ENCODE measurements around the gene CD58. TPM values are rescaled to one million over a fixed set of nuclear protein-coding genes. Genes with fewer than 3 reads are reported as not detected.

The CD58 gene
- total RNA-seq, 1 experiment from 2014 or later, result 23.6 TPM

GRCh38 chr1:116481934-116482333, 88.9 kb downstream of the CD58 start:
- Histone ChIP-seq H3K27me3 (ENCODE audit: insufficient read depth, low read depth) (no peaks in the 10 kb centered on the region), H2AFZ (no peak overlapping the region), H3K4me3 (no peak overlapping the region), H3K9me2 (ENCODE audit: insufficient read depth) (no peaks in the 10 kb centered on the region), H3K79me2 (ENCODE audit: low read depth) (no peaks in the 10 kb centered on the region), H3K9me3 (ENCODE audit: insufficient read depth, low read depth) (no peaks in the 10 kb centered on the region), H4K20me1 (ENCODE audit: insufficient read depth) (no peaks in the 10 kb centered on the region), H3K36me3 (ENCODE audit: low read depth) (no peaks in the 10 kb centered on the region), H3K4me2 (no peak overlapping the region), H3F3A (ENCODE audit: insufficient read depth, low read depth) (peaks cover 14% of the 10 kb centered on the region; the same call in 1 of the 2 replicates), H3K27ac (no peak overlapping the region), H3K4me1 (replicated peaks; ENCODE audit: insufficient read depth) (peaks cover 24% of the 10 kb centered on the region)
- no TSS peak for BruUV-seq (replicated peaks)
- TF ChIP-seq, protein P1, sequence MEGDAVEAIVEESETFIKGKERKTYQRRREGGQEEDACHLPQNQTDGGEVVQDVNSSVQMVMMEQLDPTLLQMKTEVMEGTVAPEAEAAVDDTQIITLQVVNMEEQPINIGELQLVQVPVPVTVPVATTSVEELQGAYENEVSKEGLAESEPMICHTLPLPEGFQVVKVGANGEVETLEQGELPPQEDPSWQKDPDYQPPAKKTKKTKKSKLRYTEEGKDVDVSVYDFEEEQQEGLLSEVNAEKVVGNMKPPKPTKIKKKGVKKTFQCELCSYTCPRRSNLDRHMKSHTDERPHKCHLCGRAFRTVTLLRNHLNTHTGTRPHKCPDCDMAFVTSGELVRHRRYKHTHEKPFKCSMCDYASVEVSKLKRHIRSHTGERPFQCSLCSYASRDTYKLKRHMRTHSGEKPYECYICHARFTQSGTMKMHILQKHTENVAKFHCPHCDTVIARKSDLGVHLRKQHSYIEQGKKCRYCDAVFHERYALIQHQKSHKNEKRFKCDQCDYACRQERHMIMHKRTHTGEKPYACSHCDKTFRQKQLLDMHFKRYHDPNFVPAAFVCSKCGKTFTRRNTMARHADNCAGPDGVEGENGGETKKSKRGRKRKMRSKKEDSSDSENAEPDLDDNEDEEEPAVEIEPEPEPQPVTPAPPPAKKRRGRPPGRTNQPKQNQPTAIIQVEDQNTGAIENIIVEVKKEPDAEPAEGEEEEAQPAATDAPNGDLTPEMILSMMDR (conservative IDR thresholded peaks at IDR 0.05), result no peak
- TF ChIP-seq EZH2 (IDR thresholded peaks at IDR 0.05; ENCODE audit: low read depth), result no peak
- ChIA-PET CTCF (no interaction called here), POLR2A (ENCODE audit: unreplicated experiment) (no interaction called here)
- intact Hi-C loops (cut with micrococcal nuclease; ENCODE audit: unreplicated experiment), result no loop called here
- no peak for DNase-seq

DNA sequence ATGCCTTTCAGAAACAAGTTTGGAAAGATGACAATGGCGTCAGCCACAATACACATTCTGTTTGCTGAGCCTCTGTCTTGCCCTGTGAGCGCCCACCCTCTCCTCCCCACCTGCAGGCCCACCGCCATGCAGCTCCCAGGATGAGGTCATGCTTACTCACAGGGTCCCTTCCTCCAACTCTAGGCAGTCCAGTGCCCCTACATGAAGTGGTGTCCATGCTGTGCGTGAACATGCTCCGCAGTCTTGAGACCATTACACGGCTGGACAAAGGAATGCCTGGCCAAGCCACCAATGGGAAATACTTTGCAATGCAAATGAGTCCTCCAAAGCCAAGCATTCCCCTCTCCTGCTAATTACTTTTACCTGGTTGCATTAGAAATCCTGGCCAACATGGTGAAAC, 92.2 kb downstream of the CD58 start:
- no peaks in the 10 kb centered on the region for H3K36me3 ChIP-seq (ENCODE audit: low read depth)
- no peaks in the 10 kb centered on the region for H4K20me1 ChIP-seq (ENCODE audit: insufficient read depth)
- H3K4me2 ChIP-seq, result no peak overlapping the region
- intact Hi-C loops (cut with micrococcal nuclease; ENCODE audit: unreplicated experiment), result no loop called here
- ChIA-PET POLR2A (ENCODE audit: unreplicated experiment) (no interaction called here), CTCF (no interaction called here)
- no peaks in the 10 kb centered on the region for H3K79me2 ChIP-seq (ENCODE audit: low read depth)
- no peaks in the 10 kb centered on the region for H3K9me2 ChIP-seq (ENCODE audit: insufficient read depth)
- no peaks in the 10 kb centered on the region for H3K9me3 ChIP-seq (ENCODE audit: insufficient read depth, low read depth)
- H2AFZ ChIP-seq, result no peak overlapping the region
- H3F3A ChIP-seq (ENCODE audit: insufficient read depth, low read depth), result no peaks in the 10 kb centered on the region
- H3K4me3 ChIP-seq, result no peak overlapping the region
- no peak for DNase-seq
- TF ChIP-seq, protein P1 (conservative IDR thresholded peaks at IDR 0.05), result no peak
- TF ChIP-seq EZH2 (IDR thresholded peaks at IDR 0.05; ENCODE audit: low read depth), result no peak
- no peaks in the 10 kb centered on the region for H3K27me3 ChIP-seq (ENCODE audit: insufficient read depth, low read depth)
- no peak overlapping the region for H3K27ac ChIP-seq
- BruUV-seq (replicated peaks), result no TSS peak
- no peaks in the 10 kb centered on the region for H3K4me1 ChIP-seq (replicated peaks; ENCODE audit: insufficient read depth)

GRCh38 chr1:116477429-116477828, 93.4 kb downstream of the CD58 start:
- H3K4me1 ChIP-seq (replicated peaks; ENCODE audit: insufficient read depth), result 0 out of 2 replicates have a peak, but pooled peaks cover 3% of the 10 kb centered on the region
- intact Hi-C loops (cut with micrococcal nuclease; ENCODE audit: unreplicated experiment), result no loop called here
- no peaks in the 10 kb centered on the region for H3F3A ChIP-seq (ENCODE audit: insufficient read depth, low read depth)

More at GRCh38 chr1:116477429-116477828, 93.4 kb downstream of the CD58 start:
- no peak overlapping the region for H2AFZ ChIP-seq
- H3K9me3 ChIP-seq (ENCODE audit: insufficient read depth, low read depth), result no peaks in the 10 kb centered on the region; the same call in 1 of the 2 replicates
- H3K36me3 ChIP-seq (ENCODE audit: low read depth), result no peaks in the 10 kb centered on the region
- H3K79me2 ChIP-seq (ENCODE audit: low read depth), result no peaks in the 10 kb centered on the region
- ChIA-PET POLR2A (ENCODE audit: unreplicated experiment) (no interaction called here), CTCF (no interaction called here)
- TF ChIP-seq, protein P1 (conservative IDR thresholded peaks at IDR 0.05), result no peak
- TF ChIP-seq EZH2 (IDR thresholded peaks at IDR 0.05; ENCODE audit: low read depth), result no peak
- H3K27ac ChIP-seq, result no peak overlapping the region
- H3K9me2 ChIP-seq (ENCODE audit: insufficient read depth), result no peaks in the 10 kb centered on the region
- H4K20me1 ChIP-seq (ENCODE audit: insufficient read depth), result no peaks in the 10 kb centered on the region
- no peak for DNase-seq
- H3K4me2 ChIP-seq, result no peak overlapping the region
- H3K4me3 ChIP-seq, result no peak overlapping the region
- H3K27me3 ChIP-seq (ENCODE audit: insufficient read depth, low read depth), result no peaks in the 10 kb centered on the region
- BruUV-seq (replicated peaks), result no TSS peak
